Left lobe of liver (tissue), 2 donors: ENCODE results near the gene LRP1B. TPM values are rescaled to one million over a fixed set of nuclear protein-coding genes. Genes with fewer than 3 reads are reported as not detected.
"Not testable (repeated sequence)": the region's sequence is repeated elsewhere in the genome, so short reads cannot be mapped to it uniquely, and the experiment has no call there.

Experiments
- ATAC-seq: fragments of 200-7000 bp; cut with Tn5 transposase; one replicate; pipeline ENCODE4 v1.9.1; 2020; ENCODE audit warnings: mild to moderate bottlenecking, moderate library complexity
- DNase-seq: peaks from one replicate; pipeline ENCODE4 v3.0.0-alpha.2; 2020; ENCODE audit warnings: low spot score
- total RNA-seq: library from RNA; stranded (reverse); gene quantifications from one replicate; pipeline ENCODE4 v1.2.1, GENCODE V29; 2021
- donor health status: DM: no; HTN: no; CAD: no; lungs with moderate emphysema.
- donor health status: DM: no; HTN: yes; CAD: no.

The LRP1B gene
- total RNA-seq, 1 donor from 2014 or later = 0.25 TPM

DNA sequence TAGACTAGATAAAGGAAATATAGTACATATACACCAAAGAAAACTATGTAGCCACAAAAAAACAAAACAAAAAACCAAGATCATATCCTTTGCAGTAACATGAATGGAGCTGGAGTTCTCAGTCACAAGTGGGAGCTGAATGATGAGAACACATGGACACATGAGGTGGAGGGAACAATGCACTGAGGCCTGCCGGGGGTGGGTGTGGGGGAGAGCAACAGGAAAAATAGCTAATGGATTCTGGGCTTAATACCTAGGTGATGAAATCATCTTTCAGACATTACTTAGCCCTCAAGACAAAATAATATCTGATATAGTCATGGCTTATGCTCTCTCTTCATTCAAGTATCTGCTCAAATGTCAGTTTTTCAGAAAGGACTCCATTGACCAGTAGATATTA lies 930.6 kb downstream of the LRP1B start:
- ATAC-seq (no peak), DNase-seq (no peak)

DNA sequence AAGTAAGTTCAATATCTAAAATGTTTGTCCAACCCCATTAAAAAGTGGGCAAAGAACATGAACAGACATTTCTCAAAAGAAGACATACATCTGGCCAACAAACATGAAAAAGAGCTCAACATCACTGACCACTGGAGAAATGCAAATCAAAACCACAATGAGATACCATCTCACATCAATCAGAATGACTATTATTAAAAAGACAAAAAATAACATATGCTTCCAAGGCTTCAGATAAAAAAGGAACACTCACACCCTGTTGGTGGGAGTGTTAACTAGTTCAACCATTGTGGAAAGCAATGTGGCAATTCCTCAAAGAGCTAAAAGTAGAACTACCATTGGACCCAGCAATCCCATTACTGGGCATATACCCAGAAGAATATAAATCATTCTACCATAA lies 931.1 kb downstream of the LRP1B start:
- no peak for DNase-seq
- ATAC-seq = no peak

DNA sequence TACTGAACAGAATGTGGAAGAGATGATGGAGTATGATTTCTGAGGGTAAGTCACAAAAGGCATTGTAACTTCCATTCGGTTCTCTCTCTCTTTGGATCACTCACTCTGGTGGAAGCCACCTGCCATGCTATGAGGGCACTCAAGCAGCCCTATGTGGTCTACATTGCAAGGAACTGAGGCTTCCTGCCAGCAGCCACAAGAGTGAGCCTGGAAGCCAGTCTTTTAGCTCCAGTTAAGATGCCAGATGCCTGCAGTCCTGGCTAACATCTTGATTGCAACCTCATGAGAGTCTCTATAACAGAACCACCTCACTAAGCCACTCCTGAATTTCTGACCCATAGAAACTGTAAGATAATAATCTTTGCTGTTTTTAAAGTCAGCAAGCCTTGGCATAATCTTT lies 935.7 kb downstream of the LRP1B start:
- no peak for DNase-seq
- ATAC-seq = no peak

DNA sequence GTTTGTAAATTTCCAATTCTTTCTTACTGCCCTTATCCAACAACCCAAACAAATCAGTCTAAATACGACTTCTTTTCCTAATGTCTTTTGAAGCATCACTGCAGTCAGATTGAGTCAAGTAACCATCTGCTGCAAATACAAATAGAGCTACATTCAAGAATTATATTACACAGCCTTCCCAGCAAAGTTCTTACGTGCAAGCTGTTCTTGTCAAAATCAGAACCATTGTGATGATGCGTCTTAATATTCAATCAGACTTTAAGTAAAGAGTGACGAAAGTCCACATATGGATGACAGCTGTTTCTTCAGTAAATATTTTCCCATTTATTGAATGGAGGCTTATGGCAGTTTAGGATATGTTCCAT lies 943.8 kb downstream of the LRP1B start:
- no peak for DNase-seq
- ATAC-seq = no peak

DNA sequence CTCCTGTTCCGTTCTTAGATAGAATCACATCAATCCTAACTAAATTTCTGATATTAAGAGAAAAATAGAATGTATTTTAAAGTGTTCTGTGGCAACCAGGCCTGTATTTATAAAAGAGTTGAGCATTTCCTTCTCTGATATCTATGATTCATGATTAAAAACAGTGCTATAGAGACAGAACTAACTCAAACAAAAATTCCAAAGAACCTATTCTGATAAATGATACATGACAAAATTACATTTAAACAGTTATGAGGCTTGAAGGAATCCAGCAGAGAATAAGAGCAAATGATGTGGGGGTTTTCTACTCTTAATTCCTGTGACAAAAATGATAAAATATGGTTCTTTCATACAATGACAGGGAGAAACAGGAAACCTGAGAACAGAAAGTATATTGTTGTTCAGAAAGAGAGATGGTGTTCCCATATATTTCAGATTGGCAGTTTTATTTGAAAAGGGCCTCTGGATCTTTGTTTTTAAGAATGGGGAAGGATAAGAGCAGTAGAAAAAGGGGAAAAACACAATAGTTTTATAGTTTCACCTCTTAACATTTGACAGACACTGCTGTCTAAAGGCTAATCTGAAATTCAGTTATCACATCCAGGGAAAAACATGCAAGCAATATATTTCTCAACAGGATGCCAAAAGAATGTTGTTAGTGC lies 944.3 kb downstream of the LRP1B start:
- ATAC-seq = no peak
- DNase-seq = no peak

DNA sequence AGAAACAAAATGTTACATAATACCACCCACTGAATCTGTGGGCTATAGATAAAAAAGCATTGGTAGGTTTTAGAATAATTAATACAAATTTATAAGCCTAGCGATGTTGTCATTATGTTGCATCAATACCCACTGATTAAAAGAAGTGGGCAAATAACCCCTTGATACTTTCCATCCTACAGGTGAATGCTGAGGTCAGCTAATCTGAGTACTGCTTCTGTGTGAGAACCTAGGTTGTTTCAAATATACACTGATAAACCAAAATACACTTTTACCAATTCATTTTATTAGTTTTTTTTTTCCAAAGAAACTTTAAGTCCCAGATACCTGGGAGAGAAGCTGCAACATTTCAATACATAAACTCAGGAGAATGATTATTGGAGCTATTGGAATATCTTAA lies 948.6 kb downstream of the LRP1B start:
- DNase-seq = no peak
- ATAC-seq = no peak

DNA sequence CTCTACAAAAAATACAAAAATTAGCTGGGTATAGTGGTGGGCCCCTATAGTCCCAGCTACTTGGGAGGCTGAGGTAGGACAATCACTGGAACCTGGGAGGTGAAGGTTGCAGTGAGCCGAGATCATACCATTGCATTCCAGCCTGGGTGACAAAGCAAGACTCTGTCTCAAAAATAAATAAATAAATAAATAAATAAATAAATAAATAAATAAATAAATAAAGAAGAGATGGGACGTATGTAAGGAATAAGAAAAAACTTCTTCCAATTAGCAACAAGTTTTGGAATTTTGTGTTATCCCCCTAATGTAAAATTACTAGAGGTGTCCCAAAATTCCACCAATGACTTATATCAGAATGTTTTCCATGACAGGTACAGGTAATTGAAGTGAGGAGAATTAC lies 961.7 kb downstream of the LRP1B start:
- ATAC-seq, DNase-seq: not testable (repeated sequence)

DNA sequence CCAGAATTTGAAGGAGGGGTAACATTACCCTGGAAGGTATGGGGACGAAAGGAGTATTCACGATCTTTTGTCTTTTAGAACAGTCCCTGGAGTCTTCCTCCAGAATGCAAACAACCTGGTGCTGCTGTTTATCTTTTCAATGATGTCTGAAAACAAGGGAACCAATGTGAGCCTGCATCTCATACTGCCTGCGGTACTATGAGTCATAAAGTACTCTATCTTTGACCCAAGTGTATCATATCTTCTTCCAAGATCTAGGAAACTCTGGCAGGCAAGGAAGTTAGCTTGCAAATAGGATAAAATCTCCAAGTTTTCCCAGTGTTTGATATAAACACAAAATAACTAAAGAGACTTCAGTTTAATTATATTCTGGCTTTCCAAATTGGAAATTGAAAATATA lies 968.5 kb downstream of the LRP1B start:
- DNase-seq = no peak
- ATAC-seq = no peak

DNA sequence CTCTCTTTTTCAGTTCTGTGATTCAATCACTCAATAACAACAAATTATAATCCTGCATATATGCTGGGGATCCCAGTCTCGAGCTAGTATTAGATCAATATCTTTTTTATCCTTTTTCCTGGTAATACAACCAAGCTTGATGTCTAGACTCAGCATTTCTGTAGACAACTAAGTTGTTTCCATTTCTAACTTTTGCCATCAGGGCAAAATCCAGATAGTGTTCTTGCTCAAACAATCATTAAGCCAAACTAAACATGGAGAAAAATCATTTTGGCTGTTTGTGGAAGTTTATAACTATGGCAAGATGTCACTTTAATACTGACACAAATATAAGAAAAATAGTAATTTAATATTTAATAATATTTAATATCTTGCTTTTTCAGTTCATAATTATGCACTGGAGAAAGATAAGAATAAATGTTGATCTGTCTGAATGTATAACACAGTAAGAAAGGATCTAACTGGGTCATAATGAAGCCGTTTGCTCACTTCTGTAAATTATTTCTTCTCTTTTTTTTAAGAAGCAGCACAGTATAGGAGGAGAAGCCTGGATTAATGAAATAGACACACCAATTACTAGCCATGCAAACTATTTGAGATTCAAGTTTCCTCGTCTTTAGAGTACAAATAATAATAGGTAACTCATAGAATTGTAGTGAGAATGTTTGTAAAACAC lies 979.1 kb downstream of the LRP1B start:
- peak; percentile 91 for ATAC-seq
- no peak for DNase-seq

DNA sequence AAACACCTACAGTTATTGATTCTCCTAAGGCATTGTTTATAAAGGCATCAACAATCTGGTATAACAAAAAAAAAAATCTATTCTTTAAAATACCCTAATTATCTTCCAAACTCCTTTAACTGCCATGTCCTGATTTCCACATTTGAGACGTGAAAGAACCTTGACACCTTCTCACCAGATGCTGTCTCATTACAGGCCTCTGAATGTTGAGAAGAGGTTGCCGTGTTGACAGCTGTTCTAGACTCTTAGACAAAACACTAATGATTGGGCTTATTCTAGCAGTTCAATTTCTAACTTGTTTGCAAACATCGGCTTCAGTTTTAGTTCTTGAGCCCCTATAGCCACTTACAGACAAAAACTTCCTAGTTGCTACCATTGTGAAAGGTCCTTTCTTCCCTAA lies 988.8 kb downstream of the LRP1B start:
- ATAC-seq = no peak

DNA sequence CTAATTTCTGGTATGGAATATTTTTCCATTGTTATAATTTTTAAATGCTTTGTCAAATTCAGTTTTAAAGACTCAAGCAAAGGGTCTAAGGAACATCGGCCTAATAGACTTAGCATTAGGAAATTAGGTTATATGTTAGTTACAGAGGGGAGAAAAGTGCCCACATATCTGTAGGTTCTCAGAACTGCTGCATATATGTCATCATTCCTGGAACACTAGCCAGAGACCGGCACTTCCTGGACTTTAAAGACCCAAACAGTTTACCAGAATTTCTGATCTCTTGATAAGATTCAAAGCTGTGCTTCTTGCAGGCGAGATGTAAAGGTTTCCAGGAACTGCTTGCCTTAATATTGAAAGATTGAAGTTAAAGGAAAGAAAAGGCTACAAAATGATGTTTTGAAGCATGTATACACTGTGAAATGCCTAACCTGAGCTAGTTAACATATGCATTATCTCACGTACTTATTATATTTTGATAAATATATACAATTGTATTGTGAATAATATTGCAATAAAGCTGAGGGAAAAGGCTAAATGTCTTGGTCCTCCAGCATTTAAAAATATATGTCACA lies 993.6 kb downstream of the LRP1B start:
- DNase-seq (no peak), ATAC-seq (no peak)

More for the DNA sequence above, 988.8 kb downstream of the LRP1B start:
- DNase-seq = no peak

DNA sequence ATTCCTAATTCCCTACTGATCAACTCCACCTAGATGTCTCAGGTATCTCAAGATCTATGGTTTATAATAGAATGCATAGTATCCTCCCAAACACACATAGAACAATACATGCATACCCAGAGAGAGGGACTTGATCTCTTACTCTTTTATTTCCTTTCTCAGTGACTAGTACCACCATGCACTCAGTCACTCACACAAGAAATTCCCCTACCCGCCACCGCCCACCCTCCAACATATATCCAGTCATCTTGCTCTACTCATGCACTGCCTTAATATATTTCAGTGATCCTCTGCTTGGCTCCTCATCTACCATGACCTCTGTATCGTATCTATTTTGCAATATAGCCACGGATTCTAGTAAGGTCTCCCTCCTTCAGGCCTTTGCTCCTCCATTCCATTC lies 996.9 kb downstream of the LRP1B start:
- no peak for ATAC-seq
- DNase-seq = no peak

DNA sequence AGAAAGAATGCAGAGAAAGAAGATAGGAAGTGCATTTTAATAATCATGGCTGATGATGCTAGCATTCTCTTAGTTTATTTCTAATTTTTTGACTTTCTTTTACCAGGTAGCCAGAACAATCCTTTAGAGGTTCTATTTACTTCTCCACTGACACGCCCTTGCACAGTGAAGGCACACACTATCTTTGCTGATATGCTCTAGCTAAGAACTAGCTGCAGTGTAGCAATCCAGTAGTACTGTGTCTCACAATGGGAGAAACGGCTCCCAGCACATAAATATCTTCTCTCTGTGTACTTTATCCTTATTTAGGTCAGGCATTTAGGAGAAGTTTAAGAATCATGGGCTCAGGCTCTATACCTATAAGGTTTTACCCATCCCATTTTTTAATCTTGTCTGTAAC lies 1005.4 kb downstream of the LRP1B start:
- no peak for ATAC-seq

DNA sequence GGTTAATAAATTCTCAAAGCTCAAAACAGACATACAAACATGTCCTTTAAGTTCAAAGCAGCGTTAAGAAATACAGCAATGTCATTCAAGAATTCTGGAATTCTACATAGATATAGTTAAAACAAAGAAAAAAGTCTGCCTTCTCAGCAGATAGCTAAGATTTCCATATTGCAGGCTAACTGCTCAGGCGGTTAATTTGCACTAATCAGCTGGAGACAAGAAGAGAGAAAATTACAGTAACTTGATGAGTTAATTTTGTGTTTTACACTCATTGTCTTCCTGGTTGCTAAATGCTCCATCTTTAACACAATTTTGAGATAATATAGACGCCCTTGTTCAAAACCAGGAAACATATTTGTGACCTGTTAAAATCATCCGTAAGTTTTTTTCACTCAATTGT lies 1012.0 kb downstream of the LRP1B start:
- no peak for ATAC-seq
- no peak for DNase-seq

More for the DNA sequence above, 1005.4 kb downstream of the LRP1B start:
- DNase-seq = no peak

DNA sequence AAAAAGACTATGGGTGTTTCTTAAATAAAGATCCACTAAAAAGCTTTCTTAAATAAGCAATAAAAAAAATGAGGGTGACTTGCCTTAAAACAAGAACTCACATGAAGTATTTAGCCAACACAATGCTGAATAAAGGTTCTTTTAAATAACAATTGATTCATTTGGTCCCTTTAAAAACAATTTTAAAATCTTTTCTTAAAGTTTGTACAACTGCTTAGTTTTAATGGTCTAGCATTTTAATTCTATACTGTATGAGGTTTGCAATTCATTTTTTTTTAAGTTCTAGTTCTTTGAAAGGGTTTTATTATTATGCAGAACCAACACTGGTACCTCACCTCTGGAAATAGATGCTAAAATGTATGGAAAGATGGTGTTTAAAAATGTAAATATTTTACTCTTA lies 1017.5 kb downstream of the LRP1B start:
- DNase-seq (no peak), ATAC-seq (no peak)

DNA sequence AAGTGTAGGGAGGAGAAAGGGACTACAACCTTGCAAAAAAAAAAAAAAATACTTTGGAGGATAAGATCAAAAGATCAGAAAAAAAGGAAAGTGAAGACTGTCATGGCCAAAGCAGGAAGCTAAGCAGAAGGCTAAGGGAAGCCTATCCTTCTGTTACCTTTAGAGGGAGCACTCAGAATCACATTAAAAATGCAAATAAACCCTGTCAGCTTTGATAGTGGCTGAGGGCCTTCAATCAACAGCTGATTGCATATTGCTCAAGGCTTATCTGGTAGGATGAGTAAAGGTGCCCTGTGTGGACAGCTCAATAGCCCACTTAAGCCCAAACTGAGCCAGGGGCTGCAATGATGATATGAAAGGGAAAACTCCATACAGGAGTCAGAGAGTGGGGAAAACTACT lies 1021.2 kb downstream of the LRP1B start:
- ATAC-seq (peak; percentile 89), DNase-seq (no peak)

DNA sequence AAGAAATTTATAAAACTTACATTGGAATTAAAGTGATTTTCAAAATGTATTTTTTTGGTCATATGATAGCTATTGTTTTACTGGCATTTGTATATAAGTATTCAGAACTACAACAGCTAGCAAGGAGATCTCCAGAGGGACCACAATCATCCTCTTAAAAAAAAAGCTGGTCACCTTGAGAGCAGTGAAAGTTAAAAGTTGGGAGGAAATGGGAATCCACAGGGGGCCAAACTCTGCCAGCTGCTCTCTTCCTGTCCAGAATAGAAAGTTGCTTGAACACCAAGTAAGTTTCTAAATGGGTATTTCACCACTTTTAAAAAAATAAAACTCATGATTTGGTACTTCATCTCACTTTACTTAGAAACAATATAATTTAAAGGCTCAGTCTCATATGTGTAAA lies 1025.1 kb downstream of the LRP1B start:
- ATAC-seq (no peak), DNase-seq (no peak)

DNA sequence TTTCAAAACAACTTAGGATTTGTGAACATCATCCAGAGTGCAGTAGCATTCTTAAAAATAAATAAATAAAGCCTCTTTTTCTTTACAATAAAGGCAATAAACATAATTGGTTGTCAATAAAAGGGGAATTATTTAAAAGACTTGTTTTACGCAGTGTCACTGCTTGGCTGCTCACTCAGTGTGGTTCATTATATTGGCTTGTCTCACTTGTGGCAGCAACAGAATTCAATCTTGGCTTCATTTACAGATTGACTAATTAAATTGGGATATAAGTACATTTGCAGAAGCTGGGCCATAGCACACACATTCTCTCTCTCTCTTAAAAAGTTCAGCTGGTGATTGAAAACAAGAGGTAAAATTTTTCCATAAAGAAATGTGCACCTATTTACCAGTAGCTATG lies 1027.6 kb downstream of the LRP1B start:
- no peak for ATAC-seq
- no peak for DNase-seq

DNA sequence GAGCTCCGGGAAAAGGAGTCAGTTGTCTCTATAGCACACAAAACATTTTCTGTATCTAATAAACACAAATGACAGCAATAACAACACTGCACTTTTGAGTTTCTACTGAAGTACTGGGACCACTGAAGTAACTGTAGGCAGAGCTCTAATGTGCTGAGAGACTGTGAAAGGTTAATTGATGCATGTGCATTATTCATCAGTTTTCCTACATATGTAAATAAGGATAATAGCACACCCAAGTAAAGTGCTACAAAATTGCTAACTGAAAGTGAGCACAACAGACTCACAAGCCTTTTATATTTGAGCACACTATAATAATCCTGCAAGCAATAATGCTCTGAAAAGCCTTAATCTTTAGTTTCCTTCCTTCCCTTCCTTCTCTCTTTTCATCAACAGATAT lies 1051.6 kb downstream of the LRP1B start:
- no peak for DNase-seq

DNA sequence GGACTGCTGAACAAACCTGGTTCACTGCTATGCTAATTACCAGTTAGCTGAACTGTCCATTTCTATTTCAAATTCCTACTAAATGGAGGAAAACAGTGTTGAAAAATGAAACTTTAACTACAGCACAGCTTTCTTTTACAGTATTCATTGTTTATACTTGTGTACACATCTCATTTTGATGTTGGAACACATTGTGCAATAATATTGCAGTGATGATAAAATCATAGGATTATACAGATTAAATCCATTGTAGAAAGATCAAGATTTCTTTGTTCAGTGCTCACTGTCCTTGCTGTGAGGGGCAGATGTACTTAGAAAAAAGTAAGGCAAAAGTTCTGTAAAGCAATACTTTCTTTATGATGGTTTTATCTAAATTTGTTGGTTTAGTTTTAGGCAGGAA lies 1055.1 kb downstream of the LRP1B start:
- ATAC-seq (no peak), DNase-seq (no peak)

More for the DNA sequence above, 1051.6 kb downstream of the LRP1B start:
- ATAC-seq = no peak

DNA sequence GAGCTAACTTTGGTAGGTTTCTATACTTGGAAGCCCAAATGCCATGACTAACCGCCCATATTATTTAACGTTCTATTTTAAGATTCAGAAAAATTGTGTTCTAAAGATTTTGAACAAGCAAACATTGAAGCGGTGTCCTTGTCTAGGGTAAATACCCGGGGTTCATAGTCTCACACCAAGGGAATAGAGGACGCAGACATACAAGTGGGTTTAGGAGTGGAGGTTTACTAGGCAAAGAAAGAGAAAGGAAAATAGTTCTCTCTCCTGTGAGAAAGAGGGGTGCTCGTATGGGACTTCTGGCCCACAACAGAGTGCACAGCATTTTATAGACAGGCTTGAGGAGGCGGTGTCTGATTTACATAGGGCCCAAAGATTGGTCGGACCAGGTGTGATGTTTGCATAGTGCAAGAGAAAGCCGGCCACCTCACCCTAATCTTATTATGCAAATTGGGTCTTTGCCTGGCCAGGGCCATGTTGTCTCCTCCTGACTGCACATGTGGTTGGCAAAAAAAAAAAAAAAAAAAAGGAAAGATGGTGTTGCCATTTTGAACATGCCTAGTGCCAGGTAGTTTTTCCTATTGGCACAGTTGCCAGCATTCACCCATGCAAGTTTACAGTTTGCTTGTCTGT lies 1062.6 kb downstream of the LRP1B start:
- DNase-seq = no peak
- ATAC-seq = no peak

DNA sequence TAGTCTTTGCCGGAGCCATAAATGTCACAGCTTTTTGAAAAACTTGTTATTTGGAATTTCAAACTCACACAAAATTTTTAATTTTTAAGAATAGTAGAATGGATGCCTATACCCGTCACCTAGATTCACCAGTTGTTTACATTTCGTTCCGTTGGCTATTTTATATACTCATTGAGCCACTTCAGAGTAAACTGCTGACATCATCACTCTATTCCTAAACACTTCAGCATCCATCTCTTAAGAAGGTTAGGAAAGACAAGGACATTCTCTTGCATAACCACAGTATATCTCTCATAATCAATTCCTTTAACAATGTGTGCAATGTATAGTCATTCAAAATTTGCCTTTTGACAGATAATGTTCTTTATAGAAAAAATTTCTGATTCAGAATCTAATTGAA lies 1065.8 kb downstream of the LRP1B start:
- no peak for ATAC-seq
- DNase-seq = no peak
